Measurements from ENCODE around the gene HMGCS2.

HMGCS2 gene

GRCh38 chr1:119806489-119806888 is 37.8 kb upstream of the HMGCS2 start:
- ChIA-PET POLR2A (no interaction called here), CTCF (interaction anchor here (0.7 to 1.8 kb wide), 8 partner anchors 16 to 62 kb away, joined by 3 to 7 read pairs (median 3); no protein-coding TSS in a partner anchor)
- Histone ChIP-seq H3K4me3 (ENCODE audit: low read depth, low read length) (no peak overlapping the region), H3K36me3 (ENCODE audit: control insufficient read depth in 2 of 2, insufficient read depth in 1 of 2, low read length in 2 of 2) (no peaks in the 10 kb centered on the region), H3K4me1 (ENCODE audit: control insufficient read depth, insufficient read depth, low read length) (no peaks in the 10 kb centered on the region), H3K9me3 (ENCODE audit: control insufficient read depth, insufficient read depth, low read depth, low read length) (no peaks in the 10 kb centered on the region), H3K27ac (ENCODE audit: extremely low read depth, low read depth, low read length) (no peak overlapping the region)
- no peak for TF ChIP-seq ZSCAN5A (tag by site-specific recombination; IDR thresholded peaks at IDR 0.05)
- TF ChIP-seq SCRT2 (tag by site-specific recombination; IDR thresholded peaks at IDR 0.05): no peak
- no peak for TF ChIP-seq ZNF202 (tag by site-specific recombination; IDR thresholded peaks at IDR 0.05; ENCODE audit: borderline replicate concordance)
- TF ChIP-seq ZSCAN30 (tag by site-specific recombination; IDR thresholded peaks at IDR 0.05): no peak
- TF ChIP-seq BCL11A (tag by site-specific recombination; IDR thresholded peaks at IDR 0.05; ENCODE audit: low read depth): no peak
- no peak for TF ChIP-seq PRDM2 (tag by site-specific recombination; IDR thresholded peaks at IDR 0.05; ENCODE audit: borderline replicate concordance)
- TF ChIP-seq ZBTB6 (tag by site-specific recombination; IDR thresholded peaks at IDR 0.05): no peak
- TF ChIP-seq ZNF280D (tag by site-specific recombination; IDR thresholded peaks at IDR 0.05): no peak
- no peak for TF ChIP-seq ZNF645 (tag by site-specific recombination; IDR thresholded peaks at IDR 0.05)
- TF ChIP-seq ZNF18 (tag by site-specific recombination; IDR thresholded peaks at IDR 0.05): no peak
- TF ChIP-seq, protein P1, sequence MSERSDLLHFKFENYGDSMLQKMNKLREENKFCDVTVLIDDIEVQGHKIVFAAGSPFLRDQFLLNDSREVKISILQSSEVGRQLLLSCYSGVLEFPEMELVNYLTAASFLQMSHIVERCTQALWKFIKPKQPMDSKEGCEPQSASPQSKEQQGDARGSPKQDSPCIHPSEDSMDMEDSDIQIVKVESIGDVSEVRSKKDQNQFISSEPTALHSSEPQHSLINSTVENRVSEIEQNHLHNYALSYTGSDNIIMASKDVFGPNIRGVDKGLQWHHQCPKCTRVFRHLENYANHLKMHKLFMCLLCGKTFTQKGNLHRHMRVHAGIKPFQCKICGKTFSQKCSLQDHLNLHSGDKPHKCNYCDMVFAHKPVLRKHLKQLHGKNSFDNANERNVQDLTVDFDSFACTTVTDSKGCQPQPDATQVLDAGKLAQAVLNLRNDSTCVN (tag by site-specific recombination; optimal IDR thresholded peaks at IDR 0.05): no peak
- TF ChIP-seq ZNF350 (tag by site-specific recombination; IDR thresholded peaks at IDR 0.05): no peak
- no peak for TF ChIP-seq ZNF621 (tag by site-specific recombination; IDR thresholded peaks at IDR 0.05)
- TF ChIP-seq ZNF146 (tag by site-specific recombination; IDR thresholded peaks at IDR 0.05): no peak
- no peak for TF ChIP-seq HOXD13 (CRISPR knock-in tag; IDR thresholded peaks at IDR 0.05; ENCODE audit: borderline replicate concordance)
